Measurements from ENCODE around the gene ARIH2. TPM values are rescaled to one million over a fixed set of nuclear protein-coding genes. Genes with fewer than 3 reads are reported as not detected.

Gene ARIH2
- total RNA-seq, 4 donors from 2014 or later: 118 to 176 (median 143) TPM

DNA sequence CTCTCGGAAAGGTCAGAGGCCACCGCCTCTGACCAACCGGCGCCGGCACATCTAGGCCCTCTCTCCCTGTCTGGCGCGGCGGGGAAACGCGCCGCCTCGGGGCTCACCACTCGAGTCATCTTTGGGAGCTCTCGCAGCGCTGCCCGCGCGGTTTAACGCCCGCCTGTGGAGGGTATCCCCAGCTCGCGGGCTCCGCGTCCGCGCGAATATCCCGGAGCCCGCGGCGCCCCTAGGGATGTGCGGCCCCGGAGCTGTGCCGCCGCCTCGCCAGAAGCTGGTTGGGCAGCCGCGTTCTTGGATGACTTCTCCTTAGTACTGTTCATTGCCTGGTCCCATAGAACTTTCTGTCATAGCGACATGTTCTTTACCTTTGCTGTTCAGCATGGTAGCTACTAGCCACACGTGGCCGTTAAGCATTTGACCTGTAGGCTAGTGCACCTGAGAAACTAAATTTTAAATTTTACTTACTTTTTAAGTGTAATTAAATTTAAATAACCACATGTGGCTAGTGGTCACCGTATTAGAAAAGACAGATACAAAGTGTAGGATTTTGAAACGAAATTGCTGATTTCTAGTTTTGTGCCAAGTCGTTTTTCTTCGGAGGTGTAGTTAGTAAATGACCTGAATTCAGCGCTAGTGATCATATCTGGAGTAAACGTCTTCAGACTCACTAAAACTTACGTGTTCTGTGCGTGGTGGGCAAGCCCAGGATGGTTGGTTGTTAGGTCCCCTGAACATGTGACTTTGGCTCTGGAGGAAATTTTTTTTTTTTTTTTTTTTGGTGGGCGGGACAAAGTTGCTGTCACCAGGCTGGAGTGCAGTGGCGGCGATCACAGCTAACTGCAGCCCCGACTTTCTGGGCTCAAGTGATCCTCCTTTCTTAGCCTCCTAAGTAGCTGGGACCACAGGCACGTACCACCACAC, 835 bp downstream of the ARIH2 start:
- Histone ChIP-seq H3K4me3 (peak overlapping the region; percentile 73 to 94 (median 92)), H3K27me3 (no peaks in the 10 kb centered on the region), H3K27ac (peak overlapping the region; percentile 93 to 99 (median 96)), H3K9me3 (no peaks in the 10 kb centered on the region), H3K4me1 (peaks cover 30 to 33% of the 10 kb centered on the region in 2 donors), H3K36me3 (peaks cover 0 to 11% of the 10 kb centered on the region in 2 donors)
- TF ChIP-seq POLR2A (IDR thresholded peaks at IDR 0.05): no peak
- TF ChIP-seq, protein P1, sequence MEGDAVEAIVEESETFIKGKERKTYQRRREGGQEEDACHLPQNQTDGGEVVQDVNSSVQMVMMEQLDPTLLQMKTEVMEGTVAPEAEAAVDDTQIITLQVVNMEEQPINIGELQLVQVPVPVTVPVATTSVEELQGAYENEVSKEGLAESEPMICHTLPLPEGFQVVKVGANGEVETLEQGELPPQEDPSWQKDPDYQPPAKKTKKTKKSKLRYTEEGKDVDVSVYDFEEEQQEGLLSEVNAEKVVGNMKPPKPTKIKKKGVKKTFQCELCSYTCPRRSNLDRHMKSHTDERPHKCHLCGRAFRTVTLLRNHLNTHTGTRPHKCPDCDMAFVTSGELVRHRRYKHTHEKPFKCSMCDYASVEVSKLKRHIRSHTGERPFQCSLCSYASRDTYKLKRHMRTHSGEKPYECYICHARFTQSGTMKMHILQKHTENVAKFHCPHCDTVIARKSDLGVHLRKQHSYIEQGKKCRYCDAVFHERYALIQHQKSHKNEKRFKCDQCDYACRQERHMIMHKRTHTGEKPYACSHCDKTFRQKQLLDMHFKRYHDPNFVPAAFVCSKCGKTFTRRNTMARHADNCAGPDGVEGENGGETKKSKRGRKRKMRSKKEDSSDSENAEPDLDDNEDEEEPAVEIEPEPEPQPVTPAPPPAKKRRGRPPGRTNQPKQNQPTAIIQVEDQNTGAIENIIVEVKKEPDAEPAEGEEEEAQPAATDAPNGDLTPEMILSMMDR (IDR thresholded peaks at IDR 0.05 in 4 of 5, conservative IDR thresholded peaks at IDR 0.05 in 1 of 5): no peak
- peak; percentile 52 to 58 for ATAC-seq
- in situ Hi-C loops (cut with MboI; ENCODE audit: low sequenced_read_pairs in 4 of 4) (no loop called here), intact Hi-C loops (cut with DNase I; ENCODE audit: low total_unique reads) (loop anchor here (2.0 to 5.0 kb wide), 3 partner anchors 72 to 182 kb away; partner anchors contain the start of genes IMPDH2 and PRKAR2A)
- peak in 1 of 2 donors; percentile 39 for DNase-seq

DNA sequence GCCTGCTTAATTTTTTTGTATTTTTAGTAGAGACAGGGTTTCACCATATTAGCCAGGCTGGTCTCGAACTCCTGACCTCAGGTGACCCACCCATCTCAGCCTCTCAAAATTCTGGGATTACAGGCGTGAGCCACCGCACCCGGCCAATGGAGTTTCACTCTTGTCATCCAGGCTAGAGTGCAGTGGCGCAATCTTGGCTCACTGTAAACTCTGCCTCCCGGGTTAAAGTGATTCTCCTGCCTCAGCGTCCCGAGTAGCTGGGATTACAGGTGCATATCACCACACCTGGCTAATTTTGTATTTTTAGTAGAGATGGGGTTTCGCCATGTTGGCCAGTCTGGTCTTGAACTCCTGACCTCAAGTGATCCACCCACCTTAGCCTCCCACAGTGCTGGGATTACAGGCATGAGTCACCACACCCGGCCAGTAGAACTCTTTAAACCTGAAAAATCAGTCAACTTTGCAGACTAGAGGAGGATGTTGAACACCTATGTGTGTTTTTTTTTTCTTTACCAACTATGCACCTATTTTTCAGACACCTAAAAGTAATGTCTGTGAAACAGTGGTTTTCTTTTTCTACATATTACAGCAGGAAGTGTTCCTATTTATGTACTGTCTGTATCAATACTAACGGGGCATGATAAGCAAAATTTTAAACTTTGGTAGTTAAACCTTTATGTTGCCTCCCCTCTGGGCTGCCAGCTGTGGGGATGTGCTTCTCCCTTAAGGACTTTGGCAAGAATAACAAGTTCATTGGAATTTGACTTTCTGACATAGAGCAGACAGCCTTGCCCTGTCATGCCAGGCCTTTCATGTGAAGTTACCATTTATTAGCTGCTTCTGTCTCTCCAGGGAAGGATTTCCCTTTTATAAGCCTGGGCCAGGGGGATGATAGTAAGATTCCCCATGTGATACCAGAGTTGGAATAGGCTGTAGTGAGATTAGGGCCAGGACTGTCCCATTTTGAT, 8.1 kb downstream of the ARIH2 start:
- ATAC-seq: no peak
- intact Hi-C loops (cut with DNase I; ENCODE audit: low total_unique reads): no loop called here
- Histone ChIP-seq H3K9me3 (no peaks in the 10 kb centered on the region), H3K27ac (peak overlapping the region; percentile 25 to 81 (median 76)), H3K27me3 (no peaks in the 10 kb centered on the region), H3K4me3 (no peak overlapping the region), H3K36me3 (peaks cover 0 to 47% of the 10 kb centered on the region in 2 donors), H3K4me1 (peaks cover 49 to 63% of the 10 kb centered on the region in 2 donors)
- TF ChIP-seq POLR2A (IDR thresholded peaks at IDR 0.05): no peak
- TF ChIP-seq, protein P1 (IDR thresholded peaks at IDR 0.05 in 4 of 5, conservative IDR thresholded peaks at IDR 0.05 in 1 of 5): no peak
- in situ Hi-C loops (cut with MboI; ENCODE audit: low sequenced_read_pairs in 4 of 4): no loop called here
- DNase-seq: peak in 1 of 2 donors; percentile 27

DNA sequence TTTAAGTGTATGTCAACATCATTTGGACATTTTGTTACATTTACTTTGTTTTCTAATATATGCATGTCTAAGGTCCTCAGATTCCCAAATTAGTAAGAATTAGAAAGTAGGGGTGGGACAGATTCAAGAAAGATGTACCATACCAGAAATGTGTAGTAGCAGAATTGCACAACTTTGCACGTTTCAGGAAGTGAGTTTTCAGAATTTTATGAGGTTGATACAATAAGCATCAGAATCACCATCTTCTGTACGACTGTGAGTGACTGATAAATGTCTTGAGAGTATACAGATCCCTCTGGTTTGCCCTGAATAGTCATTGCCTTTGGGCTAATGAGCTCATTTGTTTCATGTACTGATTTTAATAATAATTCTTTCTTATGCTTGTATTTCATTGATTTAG, 9.3 kb downstream of the ARIH2 start:
- intact Hi-C loops (cut with DNase I; ENCODE audit: low total_unique reads) (no loop called here), in situ Hi-C loops (cut with MboI; ENCODE audit: low sequenced_read_pairs in 4 of 4) (no loop called here)
- H3K27me3 ChIP-seq: no peaks in the 10 kb centered on the region
- H3K27ac ChIP-seq: peak overlapping the region; percentile 54 to 81 (median 76)
- H3K4me1 ChIP-seq: peaks cover 54 to 67% of the 10 kb centered on the region in 2 donors
- H3K9me3 ChIP-seq: no peaks in the 10 kb centered on the region
- TF ChIP-seq, protein P1 (IDR thresholded peaks at IDR 0.05 in 4 of 5, conservative IDR thresholded peaks at IDR 0.05 in 1 of 5): no peak
- no peak for TF ChIP-seq POLR2A (IDR thresholded peaks at IDR 0.05)
- no peak for DNase-seq
- H3K4me3 ChIP-seq: no peak overlapping the region
- no peak for ATAC-seq
- H3K36me3 ChIP-seq: peaks cover 0 to 41% of the 10 kb centered on the region in 2 donors

GRCh38 chr3:48928679-48929078, 10.0 kb downstream of the ARIH2 start:
- Histone ChIP-seq H3K36me3 (peaks cover 0 to 41% of the 10 kb centered on the region in 2 donors), H3K27ac (peak overlapping the region; percentile 54 to 81 (median 76)), H3K4me1 (peaks cover 55 to 70% of the 10 kb centered on the region in 2 donors), H3K27me3 (no peaks in the 10 kb centered on the region), H3K4me3 (no peak overlapping the region), H3K9me3 (no peaks in the 10 kb centered on the region)
- intact Hi-C loops (cut with DNase I; ENCODE audit: low total_unique reads) (no loop called here), in situ Hi-C loops (cut with MboI; ENCODE audit: low sequenced_read_pairs in 4 of 4) (no loop called here)
- ATAC-seq (no peak), DNase-seq (no peak)
- TF ChIP-seq, protein P1 (IDR thresholded peaks at IDR 0.05 in 4 of 5, conservative IDR thresholded peaks at IDR 0.05 in 1 of 5): no peak
- TF ChIP-seq POLR2A (IDR thresholded peaks at IDR 0.05): no peak

All from gastrocnemius medialis (tissue), 4 donors.